ENCODE measurements around the gene RPL36.

- no peak for TF ChIP-seq CTCF (conservative IDR thresholded peaks at IDR 0.05)
- no peak for TF ChIP-seq EZH2 (IDR thresholded peaks at IDR 0.05; ENCODE audit: low read depth)
These were observed 22.3 kb upstream of the RPL36 start for GRCh38 chr19:5667751-5668271.
